SIG-M5 (cell line): Measurements from ENCODE around the gene MYO5C.

Experiments used
- DNase-seq: peaks from one replicate; lab custom pipeline; 2025; lab: John Stamatoyannopoulos, UW

MYO5C gene

GRCh38 chr15:52276256-52276770, 19.3 kb downstream of the MYO5C start:
- no peak for DNase-seq

GRCh38 chr15:52263563-52264282, 31.9 kb downstream of the MYO5C start:
- no peak for DNase-seq

- no peak for DNase-seq
Measured at GRCh38 chr15:52262364-52262763, 33.2 kb downstream of the MYO5C start.

GRCh38 chr15:52261498-52262242, 33.9 kb downstream of the MYO5C start:
- DNase-seq = no peak

GRCh38 chr15:52261026-52261425, 34.6 kb downstream of the MYO5C start:
- DNase-seq = no peak

- DNase-seq = no peak
Measured at GRCh38 chr15:52259503-52259902, 36.1 kb downstream of the MYO5C start.

GRCh38 chr15:52258461-52258860, 37.1 kb downstream of the MYO5C start:
- DNase-seq = no peak

- DNase-seq = no peak
Measured at GRCh38 chr15:52257734-52258062, 37.9 kb downstream of the MYO5C start.

GRCh38 chr15:52256930-52257733, 38.5 kb downstream of the MYO5C start:
- DNase-seq = no peak

- no peak for DNase-seq
Measured at GRCh38 chr15:52256366-52256765, 39.2 kb downstream of the MYO5C start.

GRCh38 chr15:52255935-52256334, 39.7 kb downstream of the MYO5C start:
- DNase-seq = no peak

GRCh38 chr15:52255008-52255407, 40.6 kb downstream of the MYO5C start:
- no peak for DNase-seq

- DNase-seq = no peak
Measured at GRCh38 chr15:52254391-52254790, 41.2 kb downstream of the MYO5C start.

GRCh38 chr15:52252781-52253180, 42.8 kb downstream of the MYO5C start:
- DNase-seq = no peak

- no peak for DNase-seq
Measured at GRCh38 chr15:52251144-52251860, 44.3 kb downstream of the MYO5C start.

GRCh38 chr15:52247461-52247860, 48.1 kb downstream of the MYO5C start:
- DNase-seq = no peak

- peak; percentile 59 for DNase-seq
Measured at GRCh38 chr15:52246686-52247431, 48.7 kb downstream of the MYO5C start.

GRCh38 chr15:52243697-52244555, 51.7 kb downstream of the MYO5C start:
- no peak for DNase-seq

GRCh38 chr15:52243286-52243685, 52.3 kb downstream of the MYO5C start:
- no peak for DNase-seq

- no peak for DNase-seq
Measured at GRCh38 chr15:52241489-52241888, 54.1 kb downstream of the MYO5C start.
